ENCODE results near the gene CCL21. TPM values are rescaled to one million over a fixed set of nuclear protein-coding genes. Genes with fewer than 3 reads are reported as not detected.

The CCL21 gene
- total and polyA plus RNA-seq, 2 of the 13 experiments (the other 11 are each of a cell fraction or from before 2014, with no cell fraction given): not detected

GRCh38 chr9:34675048-34675714 is 34.8 kb downstream of the CCL21 start:
- Histone ChIP-seq H2AFZ (ENCODE audit: low read length) (no peak overlapping the region), H3K4me2 (ENCODE audit: low read depth, low read length) (no peak overlapping the region)
- TF ChIP-seq GATAD1 (CRISPR knock-in tag; IDR thresholded peaks at IDR 0.05) (0 out of 2 replicates have a peak, but pooled peaks have one; percentile 15), HOMEZ (CRISPR knock-in tag; IDR thresholded peaks at IDR 0.05; ENCODE audit: low read depth) (no peak), ZNF274 (CRISPR knock-in tag; IDR thresholded peaks at IDR 0.05) (0 out of 2 replicates have a peak, but pooled peaks have one; percentile 55), MTERF4 (CRISPR knock-in tag; IDR thresholded peaks at IDR 0.05) (no peak), ZNF280B (CRISPR knock-in tag; IDR thresholded peaks at IDR 0.05; ENCODE audit: borderline replicate concordance) (no peak), SP5 (CRISPR knock-in tag; IDR thresholded peaks at IDR 0.05; ENCODE audit: borderline replicate concordance, low read depth) (no peak), GLI4 (CRISPR knock-in tag; IDR thresholded peaks at IDR 0.05; ENCODE audit: borderline replicate concordance) (no peak), RAD21 (CRISPR knock-in tag; IDR thresholded peaks at IDR 0.05) (peak; percentile 98), SOX13 (IDR thresholded peaks at IDR 0.05) (no peak), SOX13 (CRISPR knock-in tag; conservative IDR thresholded peaks at IDR 0.05 in 1 of 2, IDR thresholded peaks at IDR 0.05 in 1 of 2) (0 out of 4 replicates have a peak, but pooled peaks of 1 of the 2 experiments have one; percentile 16), ARHGAP35 (CRISPR knock-in tag; IDR thresholded peaks at IDR 0.05; ENCODE audit: borderline replicate concordance) (no peak), HHEX (CRISPR knock-in tag; IDR thresholded peaks at IDR 0.05) (no peak), ZNF687 (CRISPR knock-in tag; IDR thresholded peaks at IDR 0.05) (peak; percentile 29), SIX1 (CRISPR knock-in tag; IDR thresholded peaks at IDR 0.05; ENCODE audit: borderline replicate concordance) (no peak), SRF (IDR thresholded peaks at IDR 0.05; ENCODE audit: low read depth, low read length) (no peak), ZMYM4 (CRISPR knock-in tag; IDR thresholded peaks at IDR 0.05) (peak; percentile 46; the same call in 1 of the 2 replicates)

More at GRCh38 chr9:34675048-34675714, 34.8 kb downstream of the CCL21 start:
- ChIA-PET CTCF (ENCODE audit: low intra/inter-chr PET ratio, low total read pairs) (interaction anchor here (0.7 to 6.1 kb wide), 5 partner anchors 11 to 62 kb away, joined by 3 to 178 read pairs (median 4); no protein-coding TSS in a partner anchor), POLR2A (interaction anchor here (0.9 to 1.5 kb wide), 2 partner anchors 10 to 27 kb away, joined by 3 to 5 read pairs; no protein-coding TSS in a partner anchor)
- no peaks in the 10 kb centered on the region for H3K27me3 ChIP-seq (ENCODE audit: control insufficient read depth in 1 of 2, insufficient read depth in 2 of 2, low read length in 2 of 2)
- WGBS (ENCODE audit: low lambda C conversion rate): 23% methylated on average over 9 of the region's 10 CpGs
- in situ Hi-C loops (cut with HindIII; ENCODE audit: extremely low pct_ligation_motif_present, low pct_unique_long_range_greater_than_20kb): no loop called here
- intact Hi-C loops (cut with micrococcal nuclease; ENCODE audit: unreplicated experiment): loop anchor here (1.0 kb wide), 2 partner anchors 13 to 27 kb away; no protein-coding TSS in a partner anchor
- H3K4me1 ChIP-seq (ENCODE audit: insufficient read depth, low read length): peaks cover 4% of the 10 kb centered on the region; the same call in 1 of the 2 replicates
- ATAC-seq (peak; percentile 99), FAIRE-seq (peak; percentile 78), DNase-seq (ENCODE audit: low spot score) (peak; percentile 80)
- no peaks in the 10 kb centered on the region for H4K20me1 ChIP-seq (ENCODE audit: insufficient read depth, low read length)
- no peaks in the 10 kb centered on the region for H3K9me3 ChIP-seq (ENCODE audit: low read length)
- no peaks in the 10 kb centered on the region for H3K36me3 ChIP-seq (replicated peaks in 1 of 2; ENCODE audit: control insufficient read depth in 1 of 2, insufficient read depth in 2 of 2, low read length in 2 of 2)
- BruUV-seq (replicated peaks): no TSS peak
- no peak overlapping the region for H3K27ac ChIP-seq (ENCODE audit: extremely low read length, insufficient read depth, low read length)
- H3K79me2 ChIP-seq (ENCODE audit: insufficient read depth, low read length): no peaks in the 10 kb centered on the region
- no peak overlapping the region for H3K4me3 ChIP-seq (replicated peaks in 1 of 3; ENCODE audit: insufficient read depth in 1 of 3, low read depth in 2 of 3, low read length in 3 of 3)
- H3K9ac ChIP-seq (ENCODE audit: insufficient read depth, low read depth, low read length): no peak overlapping the region
